Keratinocyte (primary cell): ENCODE data around the gene WASHC2C. TPM values are rescaled to one million over a fixed set of nuclear protein-coding genes. Genes with fewer than 3 reads are reported as not detected.
"Not testable (repeated sequence)": the region's sequence is repeated elsewhere in the genome, so short reads cannot be mapped to it uniquely, and the experiment has no call there.

Experiments used
- DNase-seq: peaks from one replicate; pipeline ENCODE4 v3.0.0-alpha.2; 2011; ENCODE audit warnings: low read depth, missing footprints, low spot score
- FAIRE-seq: peaks from 2 replicates; lab custom pipeline; 2011; peaks lifted over from hg19 to GRCh38; lab: Jason Lieb, UNC
- H2AFZ ChIP-seq: 2 replicates; pipeline ENCODE4 v1.6.0; 2012; ENCODE audit warnings: low read length, control low read depth, inconsistent platforms; ENCODE audit not compliant: control insufficient read depth
- H3K27ac ChIP-seq: 2 replicates; pipeline ENCODE4 v1.5.1; 2011; ENCODE audit warnings: low read length; ENCODE audit not compliant: control insufficient read depth, insufficient read depth
- H3K27me3 ChIP-seq: 3 replicates; pipeline ENCODE4 v1.6.0; 2011; ENCODE audit warnings: low read length; ENCODE audit not compliant: control insufficient read depth, insufficient read depth; ENCODE audit errors: extremely low read depth
- H3K36me3 ChIP-seq, 2 experiments: 2 replicates in 1 of 2; 3 replicates in 1 of 2; pipeline ENCODE4 v1.5.1; 2011; ENCODE audit warnings: low read length in 2 of 2, mild to moderate bottlenecking in 1 of 2; ENCODE audit not compliant: control insufficient read depth in 2 of 2, insufficient read depth in 2 of 2; ENCODE audit errors: extremely low read depth in 1 of 2
- H3K4me1 ChIP-seq: 3 replicates; pipeline ENCODE4 v1.5.1; 2011; ENCODE audit warnings: low read length; ENCODE audit not compliant: control insufficient read depth, insufficient read depth; ENCODE audit errors: extremely low read depth
- H3K4me2 ChIP-seq: 3 replicates; pipeline ENCODE4 v1.6.0; 2011; ENCODE audit warnings: low read depth, low read length; ENCODE audit not compliant: control insufficient read depth, insufficient read depth; ENCODE audit errors: extremely low read depth
- H3K4me3 ChIP-seq, 3 experiments: fragments of 200-600 bp in 1 of 3; sonication (generic) in 1 of 3; 2 replicates in 2 of 3; 3 replicates in 1 of 3; pipeline ENCODE4 v1.5.1; 2011 to 2016; ENCODE audit warnings: low read length in 3 of 3, mild to moderate bottlenecking in 3 of 3, control low read depth in 2 of 3, inconsistent platforms in 1 of 3, low read depth in 1 of 3, mixed read lengths in 1 of 3, mixed run types in 1 of 3, moderate library complexity in 1 of 3; ENCODE audit not compliant: control insufficient read depth in 2 of 3, insufficient read depth in 2 of 3; ENCODE audit errors: extremely low read depth in 1 of 3
- H3K79me2 ChIP-seq: 2 replicates; pipeline ENCODE4 v1.6.0; 2012; ENCODE audit warnings: low read length; ENCODE audit not compliant: control insufficient read depth, insufficient read depth
- H3K9ac ChIP-seq: 3 replicates; pipeline ENCODE4 v1.6.0; 2011; ENCODE audit warnings: low read length; ENCODE audit not compliant: control insufficient read depth, insufficient read depth; ENCODE audit errors: extremely low read depth
- H3K9me1 ChIP-seq: 3 replicates; pipeline ENCODE4 v1.6.0; 2011; ENCODE audit warnings: low read length; ENCODE audit not compliant: control insufficient read depth, insufficient read depth; ENCODE audit errors: extremely low read depth
- H3K9me3 ChIP-seq: 2 replicates; pipeline ENCODE4 v1.5.1; 2012; ENCODE audit warnings: low read depth, low read length; ENCODE audit not compliant: control insufficient read depth
- H4K20me1 ChIP-seq: 3 replicates; pipeline ENCODE4 v1.6.0; 2011; ENCODE audit warnings: low read length; ENCODE audit not compliant: control insufficient read depth, insufficient read depth; ENCODE audit errors: extremely low read depth
- dilution Hi-C: fragments of 300-500 bp; cut with MboI; formaldehyde crosslinking; loops from one replicate; pipeline ENCODE4 v1.7.0; 2020; ENCODE audit warnings: low sequenced_read_pairs; ENCODE audit not compliant: extremely low pct_ligation_motif_present
- polyA plus RNA-seq, 5 experiments: library from polyadenylated mRNA; depleted of rRNA in 3 of 5; stranded (reverse) in 3 of 5; stranded (forward) in 1 of 5; unstranded in 1 of 5; fragments of >200 nt; gene quantifications; 1 replicate in 1 of 5; 2 replicates in 3 of 5; 3 replicates in 1 of 5; pipeline versions ENCODE4 v1.2.1 to v1.2.3, GENCODE V29; 2011 to 2012; ENCODE audit warnings: missing spikeins in 2 of 5, low read depth in 1 of 5, low replicate concordance in 1 of 5

WASHC2C gene
- polyA plus RNA-seq, 1 donor (not counting 4 experiments of a cell fraction or from before 2014, with no cell fraction given): 32.7 TPM

DNA sequence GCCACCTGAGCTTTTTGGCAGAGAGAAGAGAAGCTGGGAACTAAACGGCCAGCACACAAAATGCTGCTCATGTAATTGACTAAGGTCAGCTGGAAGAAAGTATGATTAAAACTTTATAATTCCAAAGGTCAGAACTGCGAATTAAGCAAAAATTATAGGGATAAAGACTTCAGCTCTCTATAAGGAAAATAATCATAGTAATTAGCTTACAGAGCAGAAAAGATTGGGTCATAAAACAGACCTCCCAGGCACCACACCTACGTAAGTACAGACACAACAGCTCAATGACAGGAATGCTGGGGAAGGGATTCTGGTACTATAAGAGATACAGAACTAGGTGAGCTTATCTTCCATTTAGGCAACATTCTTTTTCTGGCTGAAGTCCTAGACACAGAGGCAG, 10.0 kb upstream of the WASHC2C start:
- H3K9me1 ChIP-seq, H3K27ac ChIP-seq, H3K4me3 ChIP-seq, H3K4me2 ChIP-seq, dilution Hi-C loops, H3K36me3 ChIP-seq, H3K27me3 ChIP-seq, H3K9ac ChIP-seq, FAIRE-seq, H3K4me1 ChIP-seq, H3K79me2 ChIP-seq, H3K9me3 ChIP-seq, H2AFZ ChIP-seq, DNase-seq, H4K20me1 ChIP-seq: not testable (repeated sequence)

DNA sequence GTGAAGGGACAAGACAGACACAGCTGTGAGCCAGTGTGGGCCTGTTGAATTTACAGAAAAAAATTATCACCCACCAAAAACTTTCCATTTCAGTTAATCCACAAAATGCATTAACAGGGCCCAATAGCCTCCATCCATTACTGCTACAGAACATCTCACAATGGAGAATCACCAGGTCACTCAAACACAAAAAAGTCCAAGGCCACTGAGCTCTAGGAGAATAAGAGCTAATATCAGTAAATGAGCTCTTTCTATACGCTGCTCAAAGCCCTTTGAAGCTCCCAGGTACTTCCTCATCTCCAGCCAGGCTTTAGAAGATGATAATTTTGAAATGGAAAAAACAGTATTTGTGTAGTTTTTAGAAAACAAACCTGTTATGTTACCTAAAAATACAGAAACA, 9.4 kb upstream of the WASHC2C start:
- H4K20me1 ChIP-seq, H3K79me2 ChIP-seq, H3K9ac ChIP-seq, H3K4me2 ChIP-seq, FAIRE-seq, H3K4me1 ChIP-seq, DNase-seq, H3K9me3 ChIP-seq, H3K9me1 ChIP-seq, H3K4me3 ChIP-seq, H3K27me3 ChIP-seq, H3K27ac ChIP-seq, H2AFZ ChIP-seq, H3K36me3 ChIP-seq, dilution Hi-C loops: not testable (repeated sequence)

DNA sequence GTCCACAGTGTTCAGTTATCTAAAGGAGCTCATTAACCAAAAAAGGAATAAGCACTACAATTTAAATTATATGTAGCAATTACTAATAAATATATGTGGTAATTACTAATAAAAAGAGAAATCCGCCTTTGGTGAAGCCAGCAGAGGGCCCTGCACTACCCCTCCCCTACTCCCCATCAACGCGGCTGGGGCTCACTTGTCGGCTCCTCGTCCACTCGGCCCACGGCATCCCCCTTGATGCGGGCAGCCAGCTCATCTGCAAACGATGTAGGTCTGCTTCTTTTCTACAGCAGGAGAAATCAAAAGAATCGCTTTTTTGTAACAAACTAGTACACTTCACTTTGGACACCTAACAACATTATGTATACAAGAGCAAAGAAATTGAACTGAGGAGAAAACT, 5.6 kb upstream of the WASHC2C start:
- H3K9me3 ChIP-seq, H3K27me3 ChIP-seq, H2AFZ ChIP-seq, H4K20me1 ChIP-seq, H3K4me1 ChIP-seq, dilution Hi-C loops, H3K9ac ChIP-seq, H3K4me3 ChIP-seq, H3K79me2 ChIP-seq, DNase-seq, H3K9me1 ChIP-seq, H3K36me3 ChIP-seq, H3K27ac ChIP-seq, FAIRE-seq, H3K4me2 ChIP-seq: not testable (repeated sequence)

DNA sequence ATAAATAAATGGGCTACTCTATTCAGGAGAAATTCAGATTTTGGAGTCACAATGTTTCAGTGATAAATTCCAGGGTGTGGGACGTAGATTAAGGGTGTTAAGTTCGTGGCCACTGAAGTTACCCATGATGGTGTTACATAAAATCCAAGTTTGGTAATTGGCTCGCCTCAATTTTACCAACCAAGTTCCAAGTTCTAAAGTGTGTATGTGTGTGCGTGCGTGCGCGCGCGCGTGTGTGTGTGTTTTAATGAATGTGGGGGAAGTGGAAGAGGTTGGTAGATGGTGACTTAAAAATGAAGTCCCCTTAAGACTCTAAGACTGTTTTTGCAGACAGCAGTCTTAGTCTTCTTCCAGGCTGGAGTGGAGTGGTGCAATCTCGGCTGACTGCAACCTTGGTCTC, 3.2 kb upstream of the WASHC2C start:
- H3K9ac ChIP-seq, H3K27me3 ChIP-seq, H2AFZ ChIP-seq, H3K4me3 ChIP-seq, H3K36me3 ChIP-seq, dilution Hi-C loops, H4K20me1 ChIP-seq, DNase-seq, H3K4me2 ChIP-seq, H3K9me1 ChIP-seq, H3K9me3 ChIP-seq, FAIRE-seq, H3K27ac ChIP-seq, H3K4me1 ChIP-seq, H3K79me2 ChIP-seq: not testable (repeated sequence)

DNA sequence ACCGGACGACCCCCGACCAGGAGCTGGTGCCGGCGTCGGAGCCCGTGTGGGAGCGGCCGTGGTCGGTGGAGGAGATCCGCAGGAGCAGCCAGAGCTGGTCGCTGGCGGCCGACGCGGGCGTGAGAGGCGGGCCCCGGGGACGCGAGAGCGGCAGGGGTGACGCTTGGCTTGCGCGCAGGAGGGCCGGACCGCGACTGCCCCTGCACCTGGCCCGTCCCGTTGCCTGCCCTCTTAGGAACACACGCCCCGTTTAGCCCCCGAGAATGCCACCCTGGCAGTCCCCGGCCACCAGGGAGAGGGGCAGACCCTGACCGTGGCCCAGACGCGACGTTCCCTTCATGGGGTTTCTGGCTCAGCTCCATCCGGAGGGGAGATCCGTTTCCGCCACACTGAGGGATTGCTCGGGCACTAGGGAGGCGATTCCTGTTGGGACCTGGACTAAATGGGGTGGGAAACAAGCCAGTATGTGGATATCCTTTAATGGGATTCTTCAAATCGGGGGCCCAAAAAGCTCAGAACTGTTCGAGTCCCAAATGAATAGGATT, 427 bp downstream of the WASHC2C start:
- H3K4me1 ChIP-seq, DNase-seq, H3K9me3 ChIP-seq, H3K36me3 ChIP-seq, dilution Hi-C loops, H3K79me2 ChIP-seq, H4K20me1 ChIP-seq, H3K9me1 ChIP-seq, H3K27me3 ChIP-seq: not testable (repeated sequence)
- Histone ChIP-seq H3K9ac (peak overlapping the region; percentile 67), H3K4me2 (peak overlapping the region; percentile 56), H3K27ac (peak overlapping the region; percentile 49), H2AFZ (peak overlapping the region; percentile 77), H3K4me3 (peak overlapping the region; percentile 64 to 79 (median 73))
- peak; percentile 13 for FAIRE-seq
